H1 (cell line): ENCODE measurements around the gene AFAP1L2. TPM values are rescaled to one million over a fixed set of nuclear protein-coding genes. Genes with fewer than 3 reads are reported as not detected.

Experiments used
- CTCF ChIA-PET: fragments of 300-600 bp; sonication (Branson Sonifier 250); formaldehyde crosslinking; loops from one replicate; lab custom pipeline; 2021; ENCODE audit not compliant: partially characterized antibody; lab: Charles Lee
- POLR2A ChIA-PET: fragments of 300-600 bp; sonication (Branson Sonifier 250); formaldehyde crosslinking; loops from one replicate; lab custom pipeline; 2021; ENCODE audit warnings: inconsistent platforms; ENCODE audit not compliant: partially characterized antibody; lab: Charles Lee
- DNase-seq, 2 experiments: peaks; one replicate each; pipeline versions ENCODE4 v3.0.0 to v3.0.0-alpha.2; 2010 to 2022; ENCODE audit warnings: low spot score in 2 of 2, low read depth in 1 of 2, mixed read lengths in 1 of 2
- FAIRE-seq: peaks from 2 replicates; lab custom pipeline; 2011; peaks lifted over from hg19 to GRCh38; lab: Jason Lieb, UNC
- H2AFZ ChIP-seq: 2 replicates; pipeline ENCODE4 v1.8.1; 2012; ENCODE audit warnings: low read length, inconsistent platforms
- H2AK5ac ChIP-seq: 2 replicates; pipeline ENCODE4 v1.6.1; 2013; ENCODE audit warnings: low read depth, low read length
- H2BK120ac ChIP-seq: replicated peaks from 2 replicates; pipeline ENCODE3; 2013; ENCODE audit warnings: low read depth, low read length, inconsistent platforms
- H2BK12ac ChIP-seq: 2 replicates; pipeline ENCODE4 v1.6.1; 2013; ENCODE audit warnings: low read depth, low read length
- H2BK15ac ChIP-seq: 2 replicates; pipeline ENCODE4 v1.6.1; 2013; ENCODE audit warnings: low read length
- H2BK20ac ChIP-seq: 2 replicates; pipeline ENCODE4 v1.6.1; 2013; ENCODE audit warnings: low read length
- H2BK5ac ChIP-seq: 2 replicates; pipeline ENCODE4 v1.6.1; 2013; ENCODE audit warnings: low read depth, low read length
- H3K14ac ChIP-seq: 2 replicates; pipeline ENCODE4 v1.6.1; 2013; ENCODE audit warnings: inconsistent platforms; ENCODE audit not compliant: insufficient read length
- H3K18ac ChIP-seq: 2 replicates; pipeline ENCODE4 v1.6.1; 2013; ENCODE audit warnings: low read length; ENCODE audit errors: extremely low read depth
- H3K23ac ChIP-seq: 2 replicates; pipeline ENCODE4 v1.6.1; 2013; ENCODE audit warnings: inconsistent platforms; ENCODE audit not compliant: insufficient read length
- H3K23me2 ChIP-seq: 2 replicates; pipeline ENCODE4 v1.6.1; 2013; ENCODE audit warnings: low read depth, low read length
- H3K27ac ChIP-seq: 2 replicates; pipeline ENCODE4 v1.6.1; 2011; ENCODE audit warnings: low read depth, low read length, inconsistent platforms
- H3K27me3 ChIP-seq, 4 experiments: replicated peaks in 1 of 4; 1 replicate in 1 of 4; 2 replicates in 3 of 4; pipeline versions ENCODE4 v1.6.1 to v1.8.1; 2011 to 2013; ENCODE audit warnings: low read length in 3 of 4, mild to moderate bottlenecking in 3 of 4, inconsistent platforms in 2 of 4, mixed read lengths in 2 of 4, moderate library complexity in 1 of 4; ENCODE audit not compliant: control insufficient read depth in 3 of 4, insufficient read depth in 3 of 4; ENCODE audit errors: extremely low read depth in 1 of 4
- H3K36me3 ChIP-seq, 4 experiments: 2 replicates each; pipeline versions ENCODE4 v1.6.1 to v1.8.1; 2011 to 2013; ENCODE audit warnings: mild to moderate bottlenecking in 4 of 4, low read length in 3 of 4, moderate library complexity in 2 of 4, control low read depth in 1 of 4, inconsistent platforms in 1 of 4; ENCODE audit not compliant: insufficient read depth in 4 of 4, control insufficient read depth in 2 of 4
- H3K4ac ChIP-seq: replicated peaks from 2 replicates; pipeline ENCODE3; 2013; ENCODE audit warnings: low read length, low read depth, mixed read lengths, inconsistent platforms; ENCODE audit not compliant: insufficient read length
- H3K4me1 ChIP-seq, 4 experiments: replicated peaks in 1 of 4; 1 replicate in 1 of 4; 2 replicates in 3 of 4; pipeline versions ENCODE4 v1.6.1 to v1.8.1; 2011 to 2013; ENCODE audit warnings: low read length in 3 of 4, inconsistent platforms in 2 of 4, mixed read lengths in 1 of 4; ENCODE audit not compliant: insufficient read depth in 4 of 4, control insufficient read depth in 3 of 4
- H3K4me2 ChIP-seq, 2 experiments: 2 replicates each; pipeline versions ENCODE4 v1.6.1 to v1.8.1; 2011 to 2013; ENCODE audit warnings: low read depth in 2 of 2, low read length in 2 of 2, control low read depth in 1 of 2, inconsistent platforms in 1 of 2, mild to moderate bottlenecking in 1 of 2; ENCODE audit not compliant: insufficient read depth in 1 of 2
- H3K4me3 ChIP-seq, 4 experiments: fragments of 200-600, 300-600 bp in 1 of 4; sonication (generic), shearing (Covaris generic), sonication (Bioruptor Twin) in 1 of 4; 2 replicates each; pipeline versions ENCODE4 v1.5.1 to v1.8.1; 2011 to 2016; ENCODE audit warnings: low read length in 4 of 4, low read depth in 3 of 4, control low read depth in 2 of 4, inconsistent platforms in 2 of 4, mild to moderate bottlenecking in 2 of 4, mixed read lengths in 1 of 4, moderate library complexity in 1 of 4; ENCODE audit not compliant: insufficient read depth in 2 of 4; ENCODE audit errors: extremely low read depth in 1 of 4
- H3K56ac ChIP-seq: replicated peaks from 2 replicates; pipeline ENCODE3; 2013; ENCODE audit warnings: low read depth, mild to moderate bottlenecking, mixed read lengths, low read length, inconsistent platforms; ENCODE audit not compliant: insufficient read length
- H3K79me1 ChIP-seq: 2 replicates; pipeline ENCODE4 v1.6.1; 2013; ENCODE audit warnings: low read depth, low read length, control low read depth
- H3K79me2 ChIP-seq, 2 experiments: 2 replicates each; pipeline versions ENCODE4 v1.6.1 to v1.8.1; 2012 to 2013; ENCODE audit warnings: low read length in 2 of 2, mild to moderate bottlenecking in 2 of 2, inconsistent platforms in 1 of 2; ENCODE audit not compliant: insufficient read depth in 2 of 2, control insufficient read depth in 1 of 2
- H3K9ac ChIP-seq, 4 experiments: replicated peaks in 1 of 4; 1 replicate in 1 of 4; 2 replicates in 3 of 4; pipeline versions ENCODE4 v1.6.1 to v1.8.1; 2011 to 2013; ENCODE audit warnings: low read depth in 3 of 4, low read length in 3 of 4, control low read depth in 2 of 4, mild to moderate bottlenecking in 2 of 4, moderate library complexity in 2 of 4, inconsistent platforms in 1 of 4; ENCODE audit errors: extremely low read depth in 1 of 4
- H3K9me3 ChIP-seq, 2 experiments: 2 replicates each; pipeline versions ENCODE4 v1.6.1 to v1.8.1; 2012 to 2013; ENCODE audit warnings: mild to moderate bottlenecking in 2 of 2, moderate library complexity in 2 of 2, control low read depth in 1 of 2, inconsistent platforms in 1 of 2, low read depth in 1 of 2, low read length in 1 of 2, mixed read lengths in 1 of 2; ENCODE audit not compliant: insufficient read depth in 2 of 2
- H4K20me1 ChIP-seq, 2 experiments: replicated peaks in 1 of 2; 2 replicates each; pipeline versions ENCODE3 to v1.8.1; 2011 to 2013; ENCODE audit warnings: inconsistent platforms in 2 of 2, low read length in 2 of 2, mild to moderate bottlenecking in 1 of 2; ENCODE audit not compliant: insufficient read depth in 2 of 2, control insufficient read depth in 1 of 2
- H4K5ac ChIP-seq: 2 replicates; pipeline ENCODE4 v1.6.1; 2013; ENCODE audit warnings: low read length, low read depth, mixed read lengths, inconsistent platforms; ENCODE audit not compliant: insufficient read length
- H4K8ac ChIP-seq: 2 replicates; pipeline ENCODE4 v1.8.0; 2013; ENCODE audit warnings: mild to moderate bottlenecking, moderate library complexity, low read length, inconsistent platforms; ENCODE audit not compliant: insufficient read depth; ENCODE audit errors: extremely low read depth
- H4K91ac ChIP-seq: replicated peaks from 2 replicates; pipeline ENCODE3; 2013; ENCODE audit warnings: low read length, mixed read lengths, inconsistent platforms; ENCODE audit not compliant: insufficient read length
- BRCA1 ChIP-seq: IDR thresholded peaks from 2 replicates; pipeline ENCODE4 v1.6.1; 2012; ENCODE audit warnings: low read depth, low read length, improper control_type of control experiment
- HDAC2 ChIP-seq, 2 experiments: fragments of 300-600 bp in 1 of 2; sonication (generic) in 1 of 2; IDR thresholded peaks; 2 replicates each; pipeline ENCODE4 v1.6.1; 2011 to 2012; ENCODE audit warnings: low read depth in 2 of 2, low read length in 2 of 2, mild to moderate bottlenecking in 2 of 2, moderate library complexity in 2 of 2, borderline replicate concordance in 1 of 2, inconsistent platforms in 1 of 2
- SP1 ChIP-seq: IDR thresholded peaks from 2 replicates; pipeline ENCODE4 v1.6.1; 2011; ENCODE audit warnings: low read depth, low read length
- WGBS, 2 experiments: shearing (Covaris generic) in 1 of 2; methylation state at CpG; one replicate each; pipeline versions ENCODE4 v1.1.6 to v1.1.7; 2013 to 2015; ENCODE audit warnings: low lambda C conversion rate in 2 of 2, mixed read lengths in 2 of 2, inconsistent platforms in 1 of 2, low coverage in 1 of 2, missing lambda C conversion rate in 1 of 2; ENCODE audit not compliant: insufficient replicate concordance in 2 of 2, insufficient coverage in 1 of 2, insufficient read length in 1 of 2; ENCODE audit errors: extremely low coverage in 1 of 2, missing lambda C conversion rate in 1 of 2; 5-methylcytosine and 5-hydroxymethylcytosine counted together
- polyA plus RNA-seq, 7 experiments: library from polyadenylated mRNA; depleted of rRNA in 3 of 7; stranded (reverse) in 5 of 7; unstranded in 2 of 7; fragments of >200 nt in 5 of 7; fragments of 200-250 nt in 2 of 7; gene quantifications; 1 replicate in 5 of 7; 2 replicates in 1 of 7; 4 replicates in 1 of 7; pipeline versions ENCODE4 v1.2.1 to v1.2.3, GENCODE V29; 2011 to 2013; ENCODE audit warnings: missing spikeins in 2 of 7, mixed read lengths in 2 of 7
- total RNA-seq: library from RNA; stranded (reverse); fragmentation: NEBNext Ultra II Directional; extraction: Animal tissue kit (Norgen Biotek cat#: 25700); gene quantifications from 2 replicates; pipeline ENCODE4 v1.2.1, GENCODE V29; 2021
- TF ChIP-seq, protein P1 (sequence below): IDR thresholded peaks from 2 replicates; pipeline ENCODE4 v1.6.1; 2012; ENCODE audit warnings: inconsistent platforms
- TF ChIP-seq, protein P2 (sequence below): IDR thresholded peaks from 2 replicates; pipeline ENCODE4 v1.6.1; 2011; ENCODE audit warnings: low read length, improper control_type of control experiment

The AFAP1L2 gene
- total and polyA plus RNA-seq, 2 of the 8 experiments (the other 6 are each of a cell fraction or from before 2014, with no cell fraction given), result 3.9 to 6.4 TPM

GRCh38 chr10:114398587-114399331 is 5.5 kb downstream of the AFAP1L2 start:
- Histone ChIP-seq H3K56ac (no peak overlapping the region), H3K14ac (no peak overlapping the region), H2AFZ (no peak overlapping the region), H3K4me1 (peaks cover 0 to 10% (median 4%) of the 10 kb centered on the region in 4 experiments; a peak in 6 of 7 replicates), H3K79me2 (no peaks in the 10 kb centered on the region), H3K18ac (no peak overlapping the region), H3K4me3 (no peak overlapping the region), H4K20me1 (no peaks in the 10 kb centered on the region), H3K23me2 (peaks cover 7% of the 10 kb centered on the region; the same call in 1 of the 2 replicates), H4K5ac (no peak overlapping the region), H2AK5ac (no peak overlapping the region), H4K8ac (no peak overlapping the region), H3K9ac (no peak overlapping the region), H3K36me3 (no peaks in the 10 kb centered on the region), H2BK15ac (no peak overlapping the region), H2BK120ac (no peak overlapping the region), H3K27ac (no peak overlapping the region), H2BK20ac (no peak overlapping the region), H2BK5ac (no peak overlapping the region), H3K4me2 (no peak overlapping the region), H3K23ac (no peak overlapping the region), H4K91ac (no peak overlapping the region), H3K27me3 (peaks cover under 1 to 9% (median 6%) of the 10 kb centered on the region in 4 experiments; a peak in 6 of 7 replicates), H2BK12ac (no peak overlapping the region), H3K9me3 (no peaks in the 10 kb centered on the region), H3K79me1 (no peaks in the 10 kb centered on the region), H3K4ac (no peak overlapping the region)
- DNase-seq (no peak), FAIRE-seq (no peak)
- CTCF ChIA-PET, result interaction anchor here (0.8 to 7.0 kb wide), 10 partner anchors 11 to 149 kb away, joined by 3 to 98 read pairs (median 4); no protein-coding TSS in a partner anchor
- POLR2A ChIA-PET, result no interaction called here
- TF ChIP-seq, protein P1, sequence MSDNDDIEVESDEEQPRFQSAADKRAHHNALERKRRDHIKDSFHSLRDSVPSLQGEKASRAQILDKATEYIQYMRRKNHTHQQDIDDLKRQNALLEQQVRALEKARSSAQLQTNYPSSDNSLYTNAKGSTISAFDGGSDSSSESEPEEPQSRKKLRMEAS, result no peak
- TF ChIP-seq, protein P2, sequence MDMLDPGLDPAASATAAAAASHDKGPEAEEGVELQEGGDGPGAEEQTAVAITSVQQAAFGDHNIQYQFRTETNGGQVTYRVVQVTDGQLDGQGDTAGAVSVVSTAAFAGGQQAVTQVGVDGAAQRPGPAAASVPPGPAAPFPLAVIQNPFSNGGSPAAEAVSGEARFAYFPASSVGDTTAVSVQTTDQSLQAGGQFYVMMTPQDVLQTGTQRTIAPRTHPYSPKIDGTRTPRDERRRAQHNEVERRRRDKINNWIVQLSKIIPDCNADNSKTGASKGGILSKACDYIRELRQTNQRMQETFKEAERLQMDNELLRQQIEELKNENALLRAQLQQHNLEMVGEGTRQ, result no peak
- no peak for TF ChIP-seq SP1
- no peak for TF ChIP-seq HDAC2 (IDR thresholded peaks at IDR 0.05; ENCODE audit: borderline replicate concordance in 1 of 2, low read depth in 2 of 2, low read length in 2 of 2)
- no peak for TF ChIP-seq BRCA1
- WGBS, 2 experiments, result 90% methylated on average over 10 of the region's 10 CpGs; no CpG with 5 or more reads in 1 of the 2 experiments
